Measurements from ENCODE around the gene ERO1A.

ERO1A gene

DNA sequence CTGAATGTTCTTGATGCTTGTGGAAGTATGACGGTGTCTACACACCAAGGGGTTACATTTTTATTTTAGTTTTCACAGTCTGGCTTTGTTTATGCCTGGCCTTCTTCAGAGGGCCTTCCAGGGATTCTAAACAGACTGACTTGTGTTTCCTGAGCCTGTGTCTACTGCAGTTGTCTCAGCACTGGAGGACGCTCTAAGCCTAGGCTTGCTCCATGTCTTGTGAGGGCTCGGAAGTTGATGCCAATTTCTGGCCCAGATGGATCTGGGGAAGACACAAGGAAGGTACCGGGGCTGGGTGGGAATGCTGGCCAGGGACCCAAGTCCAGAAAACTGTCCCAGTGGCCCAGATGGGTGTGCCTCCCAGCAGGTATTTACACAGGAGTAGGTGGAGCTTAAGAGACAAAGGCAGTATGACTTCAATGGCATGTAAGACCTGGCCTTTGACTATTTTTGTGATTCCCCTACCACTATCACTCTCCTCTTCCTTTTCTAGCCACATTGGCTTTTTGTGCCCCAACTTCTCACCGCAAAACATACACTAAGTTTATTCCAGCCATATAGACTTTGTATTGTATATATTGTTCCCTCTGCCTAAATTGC, 85.8 kb downstream of the ERO1A start:
- Histone ChIP-seq H3K27ac (no peak overlapping the region), H3K9me3 (ENCODE audit: low read depth, low read length) (no peaks in the 10 kb centered on the region), H3K36me3 (ENCODE audit: insufficient read depth, low read length) (no peaks in the 10 kb centered on the region), H3K9ac (ENCODE audit: insufficient read length) (no peak overlapping the region), H3K4me3 (no peak overlapping the region)
- TF ChIP-seq POLR2AphosphoS5 (IDR thresholded peaks at IDR 0.05; ENCODE audit: borderline replicate concordance, low read depth, low read length) (no peak), FOXP2 (optimal IDR thresholded peaks at IDR 0.05; ENCODE audit: control extremely low read depth, extremely low read length, insufficient read depth) (no peak), EZH2 (IDR thresholded peaks at IDR 0.05) (no peak)
- DNase-seq (ENCODE audit: low read depth, low spot score) = no peak

DNA sequence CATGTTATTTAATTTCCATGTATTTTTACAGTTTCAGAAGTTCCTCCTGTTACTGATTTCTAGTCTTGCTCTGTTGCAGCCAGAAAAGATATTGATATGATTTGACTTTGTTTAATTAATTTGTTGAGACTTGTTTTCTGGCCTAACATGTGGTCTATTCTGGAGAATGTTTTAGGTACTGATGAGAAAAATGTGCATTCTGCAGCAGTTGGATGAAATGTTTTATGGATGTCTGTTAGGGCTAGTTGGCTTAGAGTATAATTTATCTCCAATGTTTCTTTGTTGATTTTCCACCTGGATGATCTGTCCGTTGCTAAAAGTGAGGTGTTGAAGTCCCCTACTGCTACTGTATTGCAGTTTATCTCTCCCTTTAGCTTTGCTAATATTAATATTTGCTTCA, 88.3 kb downstream of the ERO1A start:
- peaks cover 3% of the 10 kb centered on the region; the same call in 1 of the 2 replicates for H3K9me3 ChIP-seq (ENCODE audit: low read depth, low read length)
- no peak overlapping the region for H3K27ac ChIP-seq
- no peak for TF ChIP-seq EZH2 (IDR thresholded peaks at IDR 0.05)
- no peak for DNase-seq (ENCODE audit: low read depth, low spot score)
- no peak overlapping the region for H3K9ac ChIP-seq (ENCODE audit: insufficient read length)
- H3K4me3 ChIP-seq = no peak overlapping the region
- H3K36me3 ChIP-seq (ENCODE audit: insufficient read depth, low read length) = no peaks in the 10 kb centered on the region

DNA sequence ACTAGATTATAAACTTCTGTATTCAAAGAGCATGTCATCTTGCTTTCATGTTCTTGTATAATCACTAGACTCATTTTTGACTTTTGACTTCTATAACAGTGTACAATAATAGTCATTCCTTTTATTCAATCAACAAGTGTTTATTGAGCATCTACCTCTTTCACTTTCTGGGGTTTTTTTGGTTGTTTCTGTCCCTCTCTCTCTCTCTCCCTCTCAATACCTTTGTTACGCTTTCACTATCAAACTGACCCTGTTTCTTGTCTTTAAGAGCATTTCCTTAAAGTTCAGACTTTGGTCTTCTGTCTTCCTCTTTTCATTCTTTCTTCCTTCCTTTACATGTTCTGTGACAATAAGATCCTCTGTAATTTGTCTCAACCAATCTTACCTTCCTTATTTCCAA, 93.2 kb downstream of the ERO1A start:
- Histone ChIP-seq H3K9ac (ENCODE audit: insufficient read length) (no peak overlapping the region), H3K4me3 (no peak overlapping the region), H3K9me3 (ENCODE audit: low read depth, low read length) (peaks cover 3% of the 10 kb centered on the region; the same call in 1 of the 2 replicates), H3K36me3 (ENCODE audit: insufficient read depth, low read length) (no peaks in the 10 kb centered on the region), H3K27ac (no peak overlapping the region)
- TF ChIP-seq POLR2AphosphoS5 (IDR thresholded peaks at IDR 0.05; ENCODE audit: borderline replicate concordance, low read depth, low read length) (no peak), FOXP2 (optimal IDR thresholded peaks at IDR 0.05; ENCODE audit: control extremely low read depth, extremely low read length, insufficient read depth) (no peak), EZH2 (IDR thresholded peaks at IDR 0.05) (no peak)
- no peak for DNase-seq (ENCODE audit: low read depth, low spot score)

DNA sequence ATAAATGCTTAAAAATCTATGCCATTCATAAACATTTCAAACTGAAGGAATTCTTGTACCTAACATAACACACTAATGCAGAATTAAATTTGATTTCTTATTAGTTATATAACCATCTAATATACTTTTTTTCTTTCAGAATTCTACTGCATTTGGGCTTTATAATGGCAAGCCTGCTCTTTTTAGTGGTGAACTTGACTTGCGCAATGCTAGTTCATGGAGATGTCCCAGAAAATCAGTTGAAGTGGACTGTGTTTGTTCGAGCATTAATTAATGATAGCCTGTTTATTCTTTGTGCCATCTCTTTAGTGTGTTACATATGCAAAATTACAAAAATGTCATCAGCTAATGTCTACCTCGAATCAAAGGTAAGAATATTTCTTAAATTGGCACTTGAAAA, 95.4 kb downstream of the ERO1A start:
- no peak overlapping the region for H3K27ac ChIP-seq
- no peak overlapping the region for H3K9ac ChIP-seq (ENCODE audit: insufficient read length)
- no peaks in the 10 kb centered on the region for H3K36me3 ChIP-seq (ENCODE audit: insufficient read depth, low read length)
- H3K4me3 ChIP-seq = no peak overlapping the region
- no peak for DNase-seq (ENCODE audit: low read depth, low spot score)
- H3K9me3 ChIP-seq (ENCODE audit: low read depth, low read length) = peaks cover 3% of the 10 kb centered on the region; the same call in 1 of the 2 replicates
- TF ChIP-seq EZH2 (IDR thresholded peaks at IDR 0.05) (no peak), FOXP2 (optimal IDR thresholded peaks at IDR 0.05; ENCODE audit: control extremely low read depth, extremely low read length, insufficient read depth) (no peak), POLR2AphosphoS5 (IDR thresholded peaks at IDR 0.05; ENCODE audit: borderline replicate concordance, low read depth, low read length) (no peak)

DNA sequence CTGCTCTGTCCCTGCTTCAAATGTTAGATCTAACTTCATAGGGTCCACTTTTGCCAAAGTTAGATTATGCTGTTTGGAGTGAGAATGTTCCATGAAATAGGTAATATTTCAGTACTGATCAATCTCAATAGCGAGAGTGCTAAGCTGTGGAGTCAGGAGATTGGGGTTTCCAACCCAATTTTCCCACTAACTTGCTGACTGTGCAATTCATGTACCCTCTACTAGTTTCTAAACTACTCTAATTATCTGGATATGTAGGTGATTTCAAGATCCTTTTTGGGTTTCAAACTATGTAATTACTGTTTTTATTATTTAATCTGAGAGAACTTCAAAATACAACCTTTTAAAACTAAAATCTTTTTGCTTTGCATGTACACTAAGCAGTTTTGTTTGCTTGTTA, 96.8 kb downstream of the ERO1A start:
- Histone ChIP-seq H3K27ac (no peak overlapping the region), H3K36me3 (ENCODE audit: insufficient read depth, low read length) (no peaks in the 10 kb centered on the region), H3K4me3 (no peak overlapping the region), H3K9ac (ENCODE audit: insufficient read length) (no peak overlapping the region), H3K9me3 (ENCODE audit: low read depth, low read length) (no peaks in the 10 kb centered on the region)
- TF ChIP-seq EZH2 (IDR thresholded peaks at IDR 0.05) (no peak), POLR2AphosphoS5 (IDR thresholded peaks at IDR 0.05; ENCODE audit: borderline replicate concordance, low read depth, low read length) (no peak), FOXP2 (optimal IDR thresholded peaks at IDR 0.05; ENCODE audit: control extremely low read depth, extremely low read length, insufficient read depth) (no peak)
- no peak for DNase-seq (ENCODE audit: low read depth, low spot score)

DNA sequence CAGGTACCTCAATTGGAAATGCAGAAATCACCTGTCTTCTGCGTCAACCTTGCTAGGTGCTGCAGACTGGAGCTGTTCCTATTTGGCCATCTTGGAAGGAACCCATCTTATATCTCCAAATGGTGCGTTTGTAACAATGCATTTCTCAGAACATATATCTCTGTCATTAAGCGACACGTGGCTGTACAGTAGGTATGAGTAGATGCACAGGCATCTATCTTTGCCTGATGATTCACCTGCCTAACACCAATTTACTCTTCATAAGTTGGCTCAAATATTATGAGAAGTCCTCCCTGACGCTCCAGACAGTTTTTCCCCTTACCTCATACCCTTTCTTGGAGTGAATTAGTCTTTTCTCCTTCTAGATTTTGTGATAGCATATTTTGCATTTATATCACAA, 98.5 kb downstream of the ERO1A start:
- H3K4me3 ChIP-seq = no peak overlapping the region
- no peak for DNase-seq (ENCODE audit: low read depth, low spot score)
- no peak overlapping the region for H3K27ac ChIP-seq
- H3K9ac ChIP-seq (ENCODE audit: insufficient read length) = no peak overlapping the region
- no peak for TF ChIP-seq EZH2 (IDR thresholded peaks at IDR 0.05)
- TF ChIP-seq POLR2AphosphoS5 (IDR thresholded peaks at IDR 0.05; ENCODE audit: borderline replicate concordance, low read depth, low read length) = no peak
- TF ChIP-seq FOXP2 (optimal IDR thresholded peaks at IDR 0.05; ENCODE audit: control extremely low read depth, extremely low read length, insufficient read depth) = no peak
- H3K36me3 ChIP-seq (ENCODE audit: insufficient read depth, low read length) = no peaks in the 10 kb centered on the region
- no peaks in the 10 kb centered on the region for H3K9me3 ChIP-seq (ENCODE audit: low read depth, low read length)

DNA sequence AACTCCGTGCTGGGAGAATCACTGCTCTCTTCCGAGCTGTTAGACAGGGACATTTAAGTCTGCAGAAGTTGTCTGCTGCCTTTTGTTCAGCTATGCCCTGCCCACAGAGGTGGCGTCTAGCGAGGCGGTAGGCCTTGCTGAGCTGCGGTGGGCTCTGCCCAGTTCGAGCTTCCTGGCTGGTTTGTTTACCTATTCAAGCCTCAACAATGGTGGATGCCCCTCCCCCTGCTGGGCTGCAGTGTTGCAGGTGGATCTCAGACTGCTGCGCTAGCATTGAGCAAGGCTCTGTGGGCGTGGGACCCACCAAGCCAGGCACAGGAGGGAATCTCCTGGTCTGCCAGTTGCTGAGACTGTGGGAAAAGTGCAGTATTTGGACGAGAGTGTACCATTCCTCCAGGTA, 99.0 kb downstream of the ERO1A start:
- Histone ChIP-seq H3K9me3 (ENCODE audit: low read depth, low read length) (no peaks in the 10 kb centered on the region), H3K27ac (no peak overlapping the region), H3K9ac (ENCODE audit: insufficient read length) (no peak overlapping the region), H3K36me3 (ENCODE audit: insufficient read depth, low read length) (no peaks in the 10 kb centered on the region), H3K4me3 (no peak overlapping the region)
- TF ChIP-seq FOXP2 (optimal IDR thresholded peaks at IDR 0.05; ENCODE audit: control extremely low read depth, extremely low read length, insufficient read depth) (no peak), EZH2 (IDR thresholded peaks at IDR 0.05) (no peak), POLR2AphosphoS5 (IDR thresholded peaks at IDR 0.05; ENCODE audit: borderline replicate concordance, low read depth, low read length) (no peak)
- DNase-seq (ENCODE audit: low read depth, low spot score) = no peak

DNA sequence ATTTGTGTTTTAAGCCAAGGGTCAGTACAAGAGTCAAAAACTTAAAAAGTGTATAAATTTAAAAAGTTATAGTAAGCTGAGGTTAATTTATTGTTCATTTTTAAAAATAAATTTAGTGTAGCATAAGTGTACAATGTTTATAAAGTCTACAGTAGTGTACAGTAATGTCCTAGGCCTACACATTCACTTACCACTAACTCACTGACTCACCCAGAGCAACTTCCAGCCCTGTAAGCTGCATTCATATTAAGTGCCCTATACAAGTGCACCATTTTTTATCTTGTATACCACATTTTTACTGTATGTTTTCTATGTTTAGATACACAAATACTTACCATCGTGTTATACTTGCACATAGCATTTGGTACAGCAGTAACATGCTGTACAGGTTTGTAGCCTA, 105.0 kb downstream of the ERO1A start:
- Histone ChIP-seq H3K9me3 (ENCODE audit: low read depth, low read length) (no peaks in the 10 kb centered on the region), H3K9ac (ENCODE audit: insufficient read length) (no peak overlapping the region), H3K36me3 (ENCODE audit: insufficient read depth, low read length) (no peaks in the 10 kb centered on the region), H3K27ac (no peak overlapping the region), H3K4me3 (no peak overlapping the region)
- TF ChIP-seq FOXP2 (optimal IDR thresholded peaks at IDR 0.05; ENCODE audit: control extremely low read depth, extremely low read length, insufficient read depth) (no peak), EZH2 (IDR thresholded peaks at IDR 0.05) (no peak), POLR2AphosphoS5 (IDR thresholded peaks at IDR 0.05; ENCODE audit: borderline replicate concordance, low read depth, low read length) (no peak)
- no peak for DNase-seq (ENCODE audit: low read depth, low spot score)

All from SK-N-MC (cell line).